Mesothelial cell of epicardium (in vitro differentiated cells): Measurements from ENCODE around the gene ZNF787. TPM values are rescaled to one million over a fixed set of nuclear protein-coding genes. Genes with fewer than 3 reads are reported as not detected.

Experiments used
- DNase-seq, 2 experiments: peaks; one replicate each; pipeline ENCODE4 v3.0.0; 2021; ENCODE audit warnings: low spot score in 2 of 2; ENCODE audit not compliant: unreplicated experiment in 2 of 2
- H3K27ac Mint-ChIP-seq: 2 replicates; pipeline ENCODE4 v1.8.0; 2021; ENCODE audit warnings: mixed read lengths
- H3K27me3 Mint-ChIP-seq: 2 replicates; pipeline ENCODE4 v1.8.0; 2021; ENCODE audit warnings: low read depth, mixed read lengths
- H3K36me3 Mint-ChIP-seq: 2 replicates; pipeline ENCODE4 v1.8.0; 2021; ENCODE audit warnings: mixed read lengths
- H3K4me1 Mint-ChIP-seq: 2 replicates; pipeline ENCODE4 v1.8.0; 2021; ENCODE audit warnings: mixed read lengths
- H3K4me3 Mint-ChIP-seq: 2 replicates; pipeline ENCODE4 v1.8.0; 2021; ENCODE audit warnings: mild to moderate bottlenecking, moderate library complexity, mixed read lengths
- H3K9me3 Mint-ChIP-seq: 2 replicates; pipeline ENCODE4 v1.8.0; 2021; ENCODE audit warnings: mixed read lengths
- total RNA-seq: library from RNA; stranded (reverse); gene quantifications from 3 replicates; pipeline ENCODE4 v1.2.1, GENCODE V29; 2021
- TF ChIP-seq, protein P1 (sequence below): fragments of 200-600 bp; sonication (generic); IDR thresholded peaks from one replicate; pipeline ENCODE4 v1.5.0; 2021; ENCODE audit warnings: antibody characterized with exemption; ENCODE audit not compliant: unreplicated experiment

ZNF787 gene
- total RNA-seq, 1 donor from 2014 or later, result 35.5 TPM

GRCh38 chr19:56142897-56143434, 21.9 kb upstream of the ZNF787 start:
- H3K36me3 Mint-ChIP-seq, result peaks cover 1% of the 10 kb centered on the region
- H3K9me3 Mint-ChIP-seq, result no peaks in the 10 kb centered on the region
- no peaks in the 10 kb centered on the region for H3K27me3 Mint-ChIP-seq
- H3K4me3 Mint-ChIP-seq, result peak overlapping the region; percentile 22
- no peak for DNase-seq
- H3K4me1 Mint-ChIP-seq, result peaks cover 29% of the 10 kb centered on the region
- peak overlapping the region; percentile 85 for H3K27ac Mint-ChIP-seq
- TF ChIP-seq, protein P1, sequence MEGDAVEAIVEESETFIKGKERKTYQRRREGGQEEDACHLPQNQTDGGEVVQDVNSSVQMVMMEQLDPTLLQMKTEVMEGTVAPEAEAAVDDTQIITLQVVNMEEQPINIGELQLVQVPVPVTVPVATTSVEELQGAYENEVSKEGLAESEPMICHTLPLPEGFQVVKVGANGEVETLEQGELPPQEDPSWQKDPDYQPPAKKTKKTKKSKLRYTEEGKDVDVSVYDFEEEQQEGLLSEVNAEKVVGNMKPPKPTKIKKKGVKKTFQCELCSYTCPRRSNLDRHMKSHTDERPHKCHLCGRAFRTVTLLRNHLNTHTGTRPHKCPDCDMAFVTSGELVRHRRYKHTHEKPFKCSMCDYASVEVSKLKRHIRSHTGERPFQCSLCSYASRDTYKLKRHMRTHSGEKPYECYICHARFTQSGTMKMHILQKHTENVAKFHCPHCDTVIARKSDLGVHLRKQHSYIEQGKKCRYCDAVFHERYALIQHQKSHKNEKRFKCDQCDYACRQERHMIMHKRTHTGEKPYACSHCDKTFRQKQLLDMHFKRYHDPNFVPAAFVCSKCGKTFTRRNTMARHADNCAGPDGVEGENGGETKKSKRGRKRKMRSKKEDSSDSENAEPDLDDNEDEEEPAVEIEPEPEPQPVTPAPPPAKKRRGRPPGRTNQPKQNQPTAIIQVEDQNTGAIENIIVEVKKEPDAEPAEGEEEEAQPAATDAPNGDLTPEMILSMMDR, result no peak

DNA sequence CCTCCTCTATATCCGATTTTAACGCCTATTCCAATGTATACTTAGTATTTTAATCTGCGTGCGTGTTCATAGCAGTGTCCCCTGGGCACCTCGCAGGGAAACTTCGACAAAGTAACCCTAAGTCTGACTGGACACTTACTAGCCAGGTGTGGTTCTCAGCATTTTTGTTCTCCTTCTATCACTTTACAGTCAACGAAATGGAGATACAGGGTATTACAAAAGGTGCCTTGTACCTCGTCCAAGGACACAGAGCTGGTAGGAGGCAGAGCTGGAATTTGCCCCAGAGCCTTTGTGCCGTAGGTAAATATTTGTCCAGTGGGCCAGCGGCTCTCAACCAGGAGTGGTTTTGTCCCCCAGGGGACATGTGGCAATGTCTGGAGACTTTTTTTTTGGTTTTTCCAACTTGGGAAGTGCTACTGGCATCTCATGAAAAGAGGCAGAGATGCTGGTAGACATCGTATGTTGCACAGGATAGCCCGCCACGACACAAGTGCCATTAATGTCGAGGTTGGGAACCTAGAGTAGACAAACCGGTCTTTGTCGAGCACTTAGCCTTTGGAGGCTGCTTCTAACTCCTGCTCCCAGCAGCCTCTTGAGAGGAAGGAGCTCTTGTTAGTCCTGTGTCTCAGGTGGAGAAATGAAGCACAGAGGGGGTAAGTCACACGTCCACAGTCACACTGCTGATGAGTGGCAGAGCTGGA, 21.1 kb upstream of the ZNF787 start:
- DNase-seq, result no peak
- peaks cover 29% of the 10 kb centered on the region for H3K4me1 Mint-ChIP-seq
- no peaks in the 10 kb centered on the region for H3K27me3 Mint-ChIP-seq
- H3K4me3 Mint-ChIP-seq, result peak overlapping the region; percentile 68
- H3K36me3 Mint-ChIP-seq, result no peaks in the 10 kb centered on the region
- no peaks in the 10 kb centered on the region for H3K9me3 Mint-ChIP-seq
- TF ChIP-seq, protein P1, result no peak
- H3K27ac Mint-ChIP-seq, result peak overlapping the region; percentile 85

GRCh38 chr19:56141417-56141993, 20.4 kb upstream of the ZNF787 start:
- peak in 1 of 2 experiments; percentile 53 for DNase-seq
- peak overlapping the region; percentile 85 for H3K27ac Mint-ChIP-seq
- no peaks in the 10 kb centered on the region for H3K27me3 Mint-ChIP-seq
- peaks cover 29% of the 10 kb centered on the region for H3K4me1 Mint-ChIP-seq
- H3K9me3 Mint-ChIP-seq, result no peaks in the 10 kb centered on the region
- H3K36me3 Mint-ChIP-seq, result no peaks in the 10 kb centered on the region
- TF ChIP-seq, protein P1, result no peak
- peak overlapping the region; percentile 85 for H3K4me3 Mint-ChIP-seq

GRCh38 chr19:56140583-56141416, 19.7 kb upstream of the ZNF787 start, which contains the start of gene ZNF444:
ZNF444 (plus strand) TSS chr19:56141287; CDS start chr19:56146912, 5,625 bp downstream.
- H3K27ac Mint-ChIP-seq, result peak within 1 kb of the TSS; percentile 90
- H3K9me3 Mint-ChIP-seq, result no peaks in the 10 kb centered on the region
- no peaks in the 10 kb centered on the region for H3K36me3 Mint-ChIP-seq
- H3K4me1 Mint-ChIP-seq, result peaks cover 33% of the 10 kb centered on the region
- peak; percentile 99 for DNase-seq
- no peaks in the 10 kb centered on the region for H3K27me3 Mint-ChIP-seq
- TF ChIP-seq, protein P1, result no peak
- H3K4me3 Mint-ChIP-seq, result peak within 1 kb of the TSS; percentile 85

DNA sequence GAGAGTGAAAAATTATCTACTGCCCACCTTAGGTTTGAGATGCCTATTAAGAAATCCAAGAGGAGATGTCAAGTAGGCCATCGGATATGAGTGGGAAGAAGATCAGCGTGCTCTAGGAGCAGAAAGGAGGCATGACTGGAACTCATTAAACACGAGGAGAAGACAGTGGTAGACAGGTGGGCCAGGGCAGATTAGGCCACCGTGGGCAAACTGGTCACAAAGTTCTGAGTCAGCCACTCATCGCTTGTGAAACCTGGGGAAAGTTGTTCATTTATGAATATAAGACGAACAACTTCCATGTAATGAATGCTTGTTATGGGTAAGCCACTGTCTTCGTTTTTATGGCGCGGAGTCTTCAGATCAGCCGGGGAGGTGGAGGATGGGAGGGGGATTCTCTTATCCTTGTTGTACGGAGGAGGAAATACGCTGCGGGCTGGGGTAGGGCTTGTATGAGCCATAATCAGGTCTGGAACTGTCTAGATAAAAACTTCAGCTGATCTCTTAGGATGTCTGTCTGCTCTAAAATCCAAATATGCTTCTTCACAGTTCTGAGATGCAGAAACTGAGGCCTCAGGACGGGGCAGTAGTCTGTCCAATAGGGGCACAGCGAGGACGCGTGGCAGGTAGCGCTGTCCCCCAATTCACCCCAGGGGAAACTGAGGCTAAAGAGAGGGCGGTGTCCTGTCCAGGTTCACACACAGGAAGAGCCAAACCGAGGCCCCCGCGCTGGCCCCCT, 18.9 kb upstream of the ZNF787 start:
- H3K9me3 Mint-ChIP-seq, result no peaks in the 10 kb centered on the region
- TF ChIP-seq, protein P1, result no peak

More for the DNA sequence above, 18.9 kb upstream of the ZNF787 start:
- H3K27ac Mint-ChIP-seq, result peak overlapping the region; percentile 90
- peak overlapping the region; percentile 85 for H3K4me3 Mint-ChIP-seq
- H3K27me3 Mint-ChIP-seq, result no peaks in the 10 kb centered on the region
- peaks cover 33% of the 10 kb centered on the region for H3K4me1 Mint-ChIP-seq
- H3K36me3 Mint-ChIP-seq, result no peaks in the 10 kb centered on the region
- no peak for DNase-seq
